ENCODE results near the gene FAM124B. TPM values are rescaled to one million over a fixed set of nuclear protein-coding genes. Genes with fewer than 3 reads are reported as not detected.

The FAM124B gene
- total and polyA plus RNA-seq, 4 donors: 0.30 to 2.5 (median 0.42) TPM

- 73% methylated on average over 5 of the region's 5 CpGs for WGBS
- Histone ChIP-seq H3K9me3 (ENCODE audit: control insufficient read depth in 4 of 4, low read length in 3 of 4) (no peaks in the 10 kb centered on the region), H3K36me3 (ENCODE audit: control insufficient read depth in 4 of 4, insufficient read depth in 3 of 4, low read depth in 1 of 4, low read length in 3 of 4) (no peaks in the 10 kb centered on the region), H3K4me1 (ENCODE audit: control insufficient read depth in 4 of 4, insufficient read depth in 4 of 4, low read length in 3 of 4) (peaks cover 0 to 6% (median 0%) of the 10 kb centered on the region in 4 donors), H3K27me3 (ENCODE audit: control insufficient read depth in 4 of 4, insufficient read depth in 4 of 4, low read length in 3 of 4) (no peaks in the 10 kb centered on the region), H3K4me3 (ENCODE audit: low read depth in 1 of 3, low read length in 3 of 3) (no peak overlapping the region), H3K27ac (ENCODE audit: low read depth in 1 of 2, low read length in 2 of 2) (peak overlapping the region in 1 of 2 donors; percentile 4), H3K9ac (ENCODE audit: low read depth in 1 of 2, low read length in 2 of 2) (no peak overlapping the region)
- TF ChIP-seq TAF1 (conservative IDR thresholded peaks at IDR 0.05): no peak
- TF ChIP-seq JUND (IDR thresholded peaks at IDR 0.05): no peak
- TF ChIP-seq FOXA2 (IDR thresholded peaks at IDR 0.05): no peak
- no peak for TF ChIP-seq RAD21 (IDR thresholded peaks at IDR 0.05)
- TF ChIP-seq GABPA (IDR thresholded peaks at IDR 0.05 in 1 of 2, conservative IDR thresholded peaks at IDR 0.05 in 1 of 2): no peak
- TF ChIP-seq ATF3 (IDR thresholded peaks at IDR 0.05): no peak
- TF ChIP-seq ZBTB33 (IDR thresholded peaks at IDR 0.05): no peak
- TF ChIP-seq FOXA1 (IDR thresholded peaks at IDR 0.05): no peak
- TF ChIP-seq HNF4A (conservative IDR thresholded peaks at IDR 0.05): no peak
- TF ChIP-seq YY1 (IDR thresholded peaks at IDR 0.05): no peak
- TF ChIP-seq CTCF (IDR thresholded peaks at IDR 0.05; ENCODE audit: low read depth, low read length, missing input control): no peak
- TF ChIP-seq NR2F2 (IDR thresholded peaks at IDR 0.05): no peak
- no peak for TF ChIP-seq REST (IDR thresholded peaks at IDR 0.05)
- TF ChIP-seq EGR1 (IDR thresholded peaks at IDR 0.05; ENCODE audit: low read depth in 2 of 2): no peak
- no peak for TF ChIP-seq MAX (IDR thresholded peaks at IDR 0.05)
- TF ChIP-seq HNF4G (IDR thresholded peaks at IDR 0.05): no peak
- no peak for TF ChIP-seq RXRA (IDR thresholded peaks at IDR 0.05)
- TF ChIP-seq SP1 (IDR thresholded peaks at IDR 0.05): no peak
- DNase-seq (ENCODE audit: low spot score): no peak
These were observed 39.1 kb upstream of the FAM124B start for GRCh38 chr2:224440988-224441387.
